DND-41 (cell line): ENCODE measurements around the gene WDR4.

ENCODE experiments used
- EZH2 ChIP-seq: IDR thresholded peaks from 3 replicates; pipeline ENCODE4 v1.6.1; 2012; ENCODE audit warnings: borderline replicate concordance, low read depth, mild to moderate bottlenecking, moderate library complexity, low read length, inconsistent platforms; ENCODE audit not compliant: severe bottlenecking
- TF ChIP-seq, protein P1 (sequence below): IDR thresholded peaks from 2 replicates; pipeline ENCODE4 v1.5.1; 2012; ENCODE audit warnings: borderline replicate concordance, low read length, moderate library complexity, mild to moderate bottlenecking; ENCODE audit not compliant: poor library complexity, severe bottlenecking; ENCODE audit errors: extremely low read depth

DNA sequence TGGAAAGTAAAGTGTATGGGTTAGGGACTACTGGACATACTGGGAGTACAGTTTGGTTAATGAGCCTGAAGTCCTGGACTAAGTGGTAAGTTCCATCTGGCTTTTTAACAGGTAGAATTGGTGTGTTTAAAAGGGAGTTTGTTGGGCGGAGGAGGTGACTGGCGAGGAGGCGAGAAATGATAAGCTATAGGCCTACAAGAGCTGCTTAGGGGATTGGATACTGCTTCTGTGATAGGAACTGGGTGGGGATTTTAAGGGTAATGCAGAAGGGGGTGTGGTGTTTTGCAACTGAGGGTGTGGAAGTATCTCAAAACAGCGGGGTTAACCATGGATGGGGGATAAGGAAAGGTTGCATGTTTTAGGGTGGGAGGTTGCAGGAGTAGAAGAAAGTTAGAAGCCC lies 42.6 kb upstream of the WDR4 start:
- TF ChIP-seq, protein P1, sequence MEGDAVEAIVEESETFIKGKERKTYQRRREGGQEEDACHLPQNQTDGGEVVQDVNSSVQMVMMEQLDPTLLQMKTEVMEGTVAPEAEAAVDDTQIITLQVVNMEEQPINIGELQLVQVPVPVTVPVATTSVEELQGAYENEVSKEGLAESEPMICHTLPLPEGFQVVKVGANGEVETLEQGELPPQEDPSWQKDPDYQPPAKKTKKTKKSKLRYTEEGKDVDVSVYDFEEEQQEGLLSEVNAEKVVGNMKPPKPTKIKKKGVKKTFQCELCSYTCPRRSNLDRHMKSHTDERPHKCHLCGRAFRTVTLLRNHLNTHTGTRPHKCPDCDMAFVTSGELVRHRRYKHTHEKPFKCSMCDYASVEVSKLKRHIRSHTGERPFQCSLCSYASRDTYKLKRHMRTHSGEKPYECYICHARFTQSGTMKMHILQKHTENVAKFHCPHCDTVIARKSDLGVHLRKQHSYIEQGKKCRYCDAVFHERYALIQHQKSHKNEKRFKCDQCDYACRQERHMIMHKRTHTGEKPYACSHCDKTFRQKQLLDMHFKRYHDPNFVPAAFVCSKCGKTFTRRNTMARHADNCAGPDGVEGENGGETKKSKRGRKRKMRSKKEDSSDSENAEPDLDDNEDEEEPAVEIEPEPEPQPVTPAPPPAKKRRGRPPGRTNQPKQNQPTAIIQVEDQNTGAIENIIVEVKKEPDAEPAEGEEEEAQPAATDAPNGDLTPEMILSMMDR, result no peak
- no peak for TF ChIP-seq EZH2
